ENCODE measurements around the gene ABCA2. TPM values are rescaled to one million over a fixed set of nuclear protein-coding genes. Genes with fewer than 3 reads are reported as not detected.

Gene ABCA2
- total RNA-seq, 1 experiment from 2014 or later: 10.9 TPM

GRCh38 chr9:137028263-137029057 lies 423 bp upstream of the ABCA2 start:
- Histone ChIP-seq H3K9me3 (no peaks in the 10 kb centered on the region), H3K27me3 (no peaks in the 10 kb centered on the region), H3K4me3 (peak overlapping the region; percentile 49), H3K36me3 (no peaks in the 10 kb centered on the region)
- peak; percentile 59 for DNase-seq

- no peaks in the 10 kb centered on the region for H3K9me3 ChIP-seq
- DNase-seq: no peak
- H3K27me3 ChIP-seq: no peaks in the 10 kb centered on the region
- H3K36me3 ChIP-seq: no peaks in the 10 kb centered on the region; the same call in 1 of the 2 replicates
- no peak overlapping the region; the same call in 1 of the 2 replicates for H3K4me3 ChIP-seq
These were observed 1.2 kb downstream of the ABCA2 start for GRCh38 chr9:137026828-137027227.

GRCh38 chr9:137026384-137026783 lies 1.7 kb downstream of the ABCA2 start:
- no peak for DNase-seq
- Histone ChIP-seq H3K9me3 (no peaks in the 10 kb centered on the region), H3K4me3 (no peak overlapping the region), H3K36me3 (no peaks in the 10 kb centered on the region; the same call in 1 of the 2 replicates), H3K27me3 (no peaks in the 10 kb centered on the region)

- no peak overlapping the region for H3K4me3 ChIP-seq
- no peaks in the 10 kb centered on the region for H3K9me3 ChIP-seq
- H3K27me3 ChIP-seq: no peaks in the 10 kb centered on the region
- H3K36me3 ChIP-seq: no peaks in the 10 kb centered on the region; the same call in 1 of the 2 replicates
- no peak for DNase-seq
These were observed 2.5 kb downstream of the ABCA2 start for GRCh38 chr9:137025517-137025966.

GRCh38 chr9:137023583-137023991 lies 4.5 kb downstream of the ABCA2 start:
- Histone ChIP-seq H3K4me3 (no peak overlapping the region), H3K36me3 (no peaks in the 10 kb centered on the region; the same call in 1 of the 2 replicates), H3K27me3 (no peaks in the 10 kb centered on the region), H3K9me3 (no peaks in the 10 kb centered on the region)
- DNase-seq: no peak

- peak; percentile 31 for DNase-seq
These were observed 4.9 kb downstream of the ABCA2 start for GRCh38 chr9:137023157-137023556.

GRCh38 chr9:137022662-137023008 lies 5.4 kb downstream of the ABCA2 start:
- Histone ChIP-seq H3K27me3 (no peaks in the 10 kb centered on the region), H3K4me3 (no peak overlapping the region), H3K36me3 (no peaks in the 10 kb centered on the region; the same call in 1 of the 2 replicates), H3K9me3 (no peaks in the 10 kb centered on the region)
- DNase-seq: no peak

More at GRCh38 chr9:137023157-137023556, 4.9 kb downstream of the ABCA2 start:
- no peak overlapping the region for H3K4me3 ChIP-seq
- no peaks in the 10 kb centered on the region for H3K27me3 ChIP-seq
- H3K36me3 ChIP-seq: no peaks in the 10 kb centered on the region; the same call in 1 of the 2 replicates
- no peaks in the 10 kb centered on the region for H3K9me3 ChIP-seq

- Histone ChIP-seq H3K27me3 (no peaks in the 10 kb centered on the region), H3K4me3 (no peak overlapping the region), H3K36me3 (no peaks in the 10 kb centered on the region; the same call in 1 of the 2 replicates), H3K9me3 (no peaks in the 10 kb centered on the region)
- DNase-seq: peak; percentile 87
These were observed 5.9 kb downstream of the ABCA2 start for GRCh38 chr9:137021979-137022661.

GRCh38 chr9:137021568-137021978 lies 6.5 kb downstream of the ABCA2 start:
- no peak for DNase-seq
- Histone ChIP-seq H3K27me3 (no peaks in the 10 kb centered on the region), H3K9me3 (no peaks in the 10 kb centered on the region), H3K4me3 (no peak overlapping the region), H3K36me3 (no peaks in the 10 kb centered on the region; the same call in 1 of the 2 replicates)

- no peaks in the 10 kb centered on the region for H3K9me3 ChIP-seq
- no peaks in the 10 kb centered on the region for H3K27me3 ChIP-seq
- DNase-seq: no peak
- no peaks in the 10 kb centered on the region; the same call in 1 of the 2 replicates for H3K36me3 ChIP-seq
- H3K4me3 ChIP-seq: no peak overlapping the region
These were observed 7.1 kb downstream of the ABCA2 start for GRCh38 chr9:137020771-137021567.

- no peaks in the 10 kb centered on the region for H3K9me3 ChIP-seq
- H3K36me3 ChIP-seq: no peaks in the 10 kb centered on the region; the same call in 1 of the 2 replicates
- no peak for DNase-seq
- no peaks in the 10 kb centered on the region for H3K27me3 ChIP-seq
- H3K4me3 ChIP-seq: no peak overlapping the region
These were observed 8.0 kb downstream of the ABCA2 start for GRCh38 chr9:137019891-137020683.

- H3K36me3 ChIP-seq: no peaks in the 10 kb centered on the region; the same call in 1 of the 2 replicates
- H3K9me3 ChIP-seq: no peaks in the 10 kb centered on the region
- H3K27me3 ChIP-seq: no peaks in the 10 kb centered on the region
- H3K4me3 ChIP-seq: no peak overlapping the region
- no peak for DNase-seq
These were observed 9.1 kb downstream of the ABCA2 start for GRCh38 chr9:137018761-137019559.

GRCh38 chr9:137017791-137018497 lies 10.1 kb downstream of the ABCA2 start:
- Histone ChIP-seq H3K27me3 (no peaks in the 10 kb centered on the region), H3K4me3 (no peak overlapping the region), H3K36me3 (no peaks in the 10 kb centered on the region; the same call in 1 of the 2 replicates), H3K9me3 (no peaks in the 10 kb centered on the region)
- DNase-seq: no peak

GRCh38 chr9:137017071-137017470 lies 11.0 kb downstream of the ABCA2 start:
- Histone ChIP-seq H3K4me3 (no peak overlapping the region), H3K27me3 (no peaks in the 10 kb centered on the region), H3K9me3 (no peaks in the 10 kb centered on the region), H3K36me3 (no peaks in the 10 kb centered on the region)
- DNase-seq: no peak

GRCh38 chr9:137016436-137016835 lies 11.6 kb downstream of the ABCA2 start:
- H3K9me3 ChIP-seq: no peaks in the 10 kb centered on the region
- no peaks in the 10 kb centered on the region for H3K36me3 ChIP-seq
- no peak for DNase-seq
- no peaks in the 10 kb centered on the region for H3K27me3 ChIP-seq
- H3K4me3 ChIP-seq: no peak overlapping the region

Data from MG63 (cell line).